HepG2 (cell line): ENCODE measurements around the gene GBA2. TPM values are rescaled to one million over a fixed set of nuclear protein-coding genes. Genes with fewer than 3 reads are reported as not detected.

Experiments
- ATAC-seq: fragments of 200-7000 bp; cut with Tn5 transposase; 3 replicates; pipeline ENCODE4 v1.9.1; 2020; ENCODE audit warnings: mild to moderate bottlenecking, moderate library complexity
- BruUV-seq: library from RNA; stranded (reverse); fragments of 400-500 nt; replicated peaks from 2 replicates; lab custom pipeline; 2021; lab: Mats Ljungman, UMichigan
- CTCF ChIA-PET: fragments of 300-600 bp; formaldehyde crosslinking; extraction: SDS; loops from one replicate; lab custom pipeline; 2021; ENCODE audit warnings: low total read pairs, inconsistent platforms, low intra/inter-chr PET ratio; lab: Yijun Ruan, JAX
- POLR2A ChIA-PET: fragments of 350-600 bp; sonication (Branson Sonifier 250); formaldehyde crosslinking; loops from one replicate; lab custom pipeline; 2020; ENCODE audit warnings: antibody characterized with exemption, inconsistent platforms; lab: Yijun Ruan, JAX
- DNase-seq: peaks from one replicate; pipeline ENCODE4 v3.0.0-alpha.2; 2015; ENCODE audit warnings: low spot score
- FAIRE-seq: peaks from 3 replicates; lab custom pipeline; 2011; peaks lifted over from hg19 to GRCh38; lab: Jason Lieb, UNC
- H2AFZ ChIP-seq: one replicate; pipeline ENCODE4 v1.6.1; 2011; ENCODE audit warnings: low read length, inconsistent platforms
- H3K27ac ChIP-seq: fragments of 300-600 bp; 3 replicates; pipeline ENCODE4 v1.8.0; 2011; ENCODE audit warnings: mixed run types, mild to moderate bottlenecking, mixed read lengths, low read length, inconsistent platforms; ENCODE audit not compliant: insufficient read depth; ENCODE audit errors: extremely low read length
- H3K27me3 ChIP-seq, 2 experiments: fragments of 200-600 bp in 1 of 2; 2 replicates in 1 of 2; 3 replicates in 1 of 2; pipeline versions ENCODE4 v1.6.0 to v1.8.0; 2011; ENCODE audit warnings: low read length in 2 of 2, mild to moderate bottlenecking in 2 of 2, moderate library complexity in 2 of 2, inconsistent platforms in 1 of 2; ENCODE audit not compliant: insufficient read depth in 2 of 2, control insufficient read depth in 1 of 2
- H3K36me3 ChIP-seq, 2 experiments: fragments of 200-600 bp in 1 of 2; replicated peaks in 1 of 2; 2 replicates in 1 of 2; 3 replicates in 1 of 2; pipeline versions ENCODE4 v1.5.1 to v1.8.0; 2011; ENCODE audit warnings: low read length in 2 of 2, inconsistent platforms in 1 of 2; ENCODE audit not compliant: insufficient read depth in 2 of 2, control insufficient read depth in 1 of 2
- H3K4me1 ChIP-seq: 2 replicates; pipeline ENCODE4 v1.5.1; 2012; ENCODE audit warnings: low read length, inconsistent platforms; ENCODE audit not compliant: insufficient read depth
- H3K4me2 ChIP-seq: 2 replicates; pipeline ENCODE4 v1.6.0; 2011; ENCODE audit warnings: low read depth, low read length, inconsistent platforms
- H3K4me3 ChIP-seq, 3 experiments: fragments of 200-600 bp in 1 of 3; sonication (generic), shearing (Covaris generic) in 1 of 3; replicated peaks in 1 of 3; 2 replicates each; pipeline ENCODE4 v1.5.1; 2011 to 2016; ENCODE audit warnings: low read length in 3 of 3, inconsistent platforms in 2 of 3, low read depth in 2 of 3, mild to moderate bottlenecking in 2 of 3, control low read depth in 1 of 3, mixed read lengths in 1 of 3; ENCODE audit not compliant: insufficient read depth in 1 of 3
- H3K79me2 ChIP-seq: one replicate; pipeline ENCODE4 v1.6.1; 2011; ENCODE audit warnings: low read length, inconsistent platforms; ENCODE audit not compliant: insufficient read depth
- H3K9ac ChIP-seq: 2 replicates; pipeline ENCODE4 v1.6.0; 2011; ENCODE audit warnings: mild to moderate bottlenecking, low read depth, low read length, inconsistent platforms; ENCODE audit not compliant: insufficient read depth
- H3K9me3 ChIP-seq: 2 replicates; pipeline ENCODE4 v1.5.1; 2012; ENCODE audit warnings: mild to moderate bottlenecking, low read length
- H4K20me1 ChIP-seq: 2 replicates; pipeline ENCODE4 v1.6.0; 2011; ENCODE audit warnings: inconsistent platforms, mild to moderate bottlenecking, low read length, moderate library complexity; ENCODE audit not compliant: insufficient read depth
- JUNB ChIP-seq: sonication (generic); formaldehyde crosslinking; IDR thresholded peaks from 2 replicates; pipeline ENCODE4 v1.8.0; 2022; ENCODE audit warnings: missing genetic modification reagents, mild to moderate bottlenecking, borderline replicate concordance
- NFE2L2 ChIP-seq: fragments of 150-350 bp; IDR thresholded peaks from 2 replicates; pipeline ENCODE4 v1.6.1; 2014; ENCODE audit warnings: low read length
- POLR2A ChIP-seq, 2 experiments: IDR thresholded peaks; 2 replicates each; pipeline ENCODE4 v1.6.1; 2011; ENCODE audit warnings: low read depth in 2 of 2, low read length in 2 of 2, mild to moderate bottlenecking in 1 of 2, moderate library complexity in 1 of 2; ENCODE audit not compliant: insufficient read depth in 1 of 2
- RBFOX2 ChIP-seq: fragments of 200-400 bp; formaldehyde crosslinking; IDR thresholded peaks from 2 replicates; pipeline ENCODE4 v1.6.1; 2017; ENCODE audit warnings: low read depth, mild to moderate bottlenecking, low read length
- RBM22 ChIP-seq: fragments of 200-400 bp; formaldehyde crosslinking; optimal IDR thresholded peaks from 2 replicates; pipeline ENCODE3; 2017; ENCODE audit warnings: mild to moderate bottlenecking, low read length, moderate library complexity
- RFX5 ChIP-seq: IDR thresholded peaks from 2 replicates; pipeline ENCODE4 v1.6.1; 2011; ENCODE audit warnings: low read depth, low read length, improper control_type of control experiment
- SOX6 ChIP-seq, 2 experiments: fragments of 450-650 bp in 1 of 2; sonication (generic) in 1 of 2; formaldehyde crosslinking in 1 of 2; IDR thresholded peaks; 2 replicates each; pipeline versions ENCODE4 v1.4.0 to v1.6.1; 2017 to 2020; ENCODE audit warnings: antibody characterized with exemption in 1 of 2, mild to moderate bottlenecking in 1 of 2, missing genetic modification reagents in 1 of 2
- ZFP1 ChIP-seq: IDR thresholded peaks from 2 replicates; pipeline ENCODE4 v1.6.1; 2016
- ZNF335 ChIP-seq: sonication (generic); formaldehyde crosslinking; IDR thresholded peaks from 2 replicates; pipeline ENCODE4 v1.4.0; 2020; ENCODE audit warnings: missing genetic modification reagents
- ZNF460 ChIP-seq: sonication (generic); formaldehyde crosslinking; IDR thresholded peaks from 2 replicates; pipeline ENCODE4 v1.5.1; 2020; ENCODE audit warnings: missing genetic modification reagents, mild to moderate bottlenecking, borderline replicate concordance
- ZNF770 ChIP-seq: sonication (generic); formaldehyde crosslinking; IDR thresholded peaks from 2 replicates; pipeline ENCODE4 v1.5.0; 2020; ENCODE audit warnings: mild to moderate bottlenecking, missing genetic modification reagents
- WGBS: methylation state at CpG from one replicate; pipeline ENCODE4 v1.1.6; 2017; ENCODE audit warnings: low lambda C conversion rate; 5-methylcytosine and 5-hydroxymethylcytosine counted together
- in situ Hi-C: cut with HindIII; loops from 2 replicates; pipeline ENCODE4 v1.10.0; 2017; ENCODE audit warnings: low pct_unique_long_range_greater_than_20kb; ENCODE audit not compliant: extremely low pct_ligation_motif_present
- intact Hi-C: fragments of 100-400 bp; cut with micrococcal nuclease; formaldehyde crosslinking; loops from one replicate; pipeline ENCODE4 v1.10.0; 2022; ENCODE audit not compliant: unreplicated experiment
- polyA plus RNA-seq, 8 experiments: library from polyadenylated mRNA; depleted of rRNA in 3 of 8; stranded (reverse) in 7 of 8; unstranded in 1 of 8; fragments of >200 nt; fragmentation: Illumina TruSeq in 4 of 8; extraction: Trizol in 4 of 8; gene quantifications; 2 replicates each; pipeline versions ENCODE4 v1.2.1 to v1.2.3, GENCODE V29; 2011 to 2016; ENCODE audit warnings: low read depth in 4 of 8, missing spikeins in 1 of 8, mixed read lengths in 1 of 8; ENCODE audit not compliant: insufficient read depth in 1 of 8
- total RNA-seq, 5 experiments: library from RNA; depleted of rRNA; stranded (reverse); fragments of >200 nt; fragmentation: Illumina TruSeq; extraction: Trizol; gene quantifications; 2 replicates each; pipeline ENCODE4 v1.2.3, GENCODE V29; 2016; ENCODE audit warnings: low read depth in 1 of 5
- TF ChIP-seq, protein P1 (sequence below): sonication (generic); formaldehyde crosslinking; IDR thresholded peaks from 2 replicates; pipeline ENCODE4 v1.8.1; 2023; ENCODE audit warnings: missing genetic modification reagents, inconsistent platforms, borderline replicate concordance

Gene GBA2
- total and polyA plus RNA-seq, 2 of the 13 experiments (the other 11 are each of a cell fraction or from before 2014, with no cell fraction given), result 37.5 to 86.1 TPM

DNA sequence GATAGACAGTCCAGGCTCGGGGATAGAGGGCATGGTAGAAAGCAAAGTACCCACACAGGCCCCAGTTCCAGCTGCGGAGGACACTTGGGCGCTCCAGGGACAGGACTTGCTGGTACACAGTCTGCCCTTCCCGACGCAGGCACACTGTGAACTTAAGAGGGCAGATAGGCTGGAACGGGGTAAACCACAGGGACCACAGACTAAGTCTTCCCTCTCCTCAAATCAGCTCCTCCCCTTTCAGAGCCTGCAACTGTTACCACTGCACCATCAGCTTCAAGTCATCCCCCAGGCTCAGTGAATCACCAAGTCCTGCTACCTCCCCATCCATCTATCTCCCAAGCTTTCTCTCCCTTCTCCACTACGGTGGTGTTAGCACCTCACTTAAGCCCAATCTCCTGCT, 7.3 kb downstream of the GBA2 start:
- 94% methylated on average over 7 of the region's 7 CpGs for WGBS
- Histone ChIP-seq H3K27me3 (no peaks in the 10 kb centered on the region), H3K9me3 (no peaks in the 10 kb centered on the region), H3K4me1 (peaks cover 23% of the 10 kb centered on the region), H3K4me2 (no peak overlapping the region), H3K36me3 (peaks cover 48 to 79% of the 10 kb centered on the region in 2 experiments), H4K20me1 (peaks cover 19% of the 10 kb centered on the region), H3K9ac (no peak overlapping the region), H2AFZ (no peak overlapping the region), H3K79me2 (peaks cover 33% of the 10 kb centered on the region), H3K4me3 (no peak overlapping the region), H3K27ac (no peak overlapping the region)
- CTCF ChIA-PET, result no interaction called here
- no TSS peak for BruUV-seq
- DNase-seq, result no peak
- no peak for FAIRE-seq
- in situ Hi-C loops, result no loop called here
- no peak for ATAC-seq
- intact Hi-C loops, result no loop called here
- TF ChIP-seq RBFOX2 (peak; percentile 49; the same call in 1 of the 2 replicates), ZNF335 (CRISPR knock-in tag) (no peak)
- POLR2A ChIA-PET, result interaction anchor here (2.5 kb wide), 1 partner anchor 10 kb away, joined by 11 read pairs; the partner anchor contains the start of genes CREB3 and TLN1

DNA sequence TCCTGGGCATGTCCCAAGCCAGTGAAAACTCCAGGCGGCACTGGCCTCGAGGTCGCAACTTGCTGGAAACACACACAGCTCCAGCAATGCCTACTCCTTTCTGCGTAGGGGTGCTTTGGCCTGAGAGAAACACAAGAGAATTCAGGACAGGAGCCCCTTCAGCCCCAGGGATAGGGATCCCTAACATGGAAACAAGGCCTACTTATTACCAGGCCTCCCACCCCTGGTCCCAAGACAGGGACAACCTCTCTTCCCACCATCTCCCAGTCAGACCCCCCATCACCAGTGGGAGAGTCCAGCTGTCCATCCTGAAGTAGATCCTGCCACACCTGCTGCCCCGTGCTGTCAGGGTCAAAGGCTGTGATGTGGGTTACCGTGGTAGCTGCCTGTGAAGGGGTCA, 8.8 kb downstream of the GBA2 start:
- H3K27me3 ChIP-seq, result no peaks in the 10 kb centered on the region
- H3K4me2 ChIP-seq, result no peak overlapping the region
- intact Hi-C loops (no loop called here), in situ Hi-C loops (no loop called here)
- H3K27ac ChIP-seq, result no peak overlapping the region
- BruUV-seq, result no TSS peak
- no peak for TF ChIP-seq JUNB
- TF ChIP-seq POLR2A (IDR thresholded peaks at IDR 0.05; ENCODE audit: insufficient read depth in 1 of 2, low read depth in 2 of 2, low read length in 2 of 2), result no peak; a peak in 1 of 4 replicates
- no peak for TF ChIP-seq RFX5
- peak; percentile 14 for TF ChIP-seq RBM22
- TF ChIP-seq RBFOX2, result peak; percentile 39; the same call in 1 of the 2 replicates
- TF ChIP-seq ZNF460 (CRISPR knock-in tag), result no peak
- no peak for TF ChIP-seq NFE2L2
- no peak for TF ChIP-seq ZNF770 (CRISPR knock-in tag)
- TF ChIP-seq, protein P1, sequence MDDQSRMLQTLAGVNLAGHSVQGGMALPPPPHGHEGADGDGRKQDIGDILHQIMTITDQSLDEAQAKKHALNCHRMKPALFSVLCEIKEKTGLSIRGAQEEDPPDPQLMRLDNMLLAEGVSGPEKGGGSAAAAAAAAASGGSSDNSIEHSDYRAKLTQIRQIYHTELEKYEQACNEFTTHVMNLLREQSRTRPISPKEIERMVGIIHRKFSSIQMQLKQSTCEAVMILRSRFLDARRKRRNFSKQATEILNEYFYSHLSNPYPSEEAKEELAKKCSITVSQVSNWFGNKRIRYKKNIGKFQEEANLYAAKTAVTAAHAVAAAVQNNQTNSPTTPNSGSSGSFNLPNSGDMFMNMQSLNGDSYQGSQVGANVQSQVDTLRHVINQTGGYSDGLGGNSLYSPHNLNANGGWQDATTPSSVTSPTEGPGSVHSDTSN, result no peak
- TF ChIP-seq SOX6 (IDR thresholded peaks at IDR 0.05), result no peak
- no peak for TF ChIP-seq SOX6 (CRISPR knock-in tag; IDR thresholded peaks at IDR 0.05)
- TF ChIP-seq ZFP1 (CRISPR knock-in tag), result no peak
- H3K36me3 ChIP-seq, result peaks cover 53 to 94% of the 10 kb centered on the region in 2 experiments
- H3K9me3 ChIP-seq, result no peaks in the 10 kb centered on the region
- peaks cover 7% of the 10 kb centered on the region for H4K20me1 ChIP-seq
- no peak overlapping the region for H3K4me3 ChIP-seq
- no peak overlapping the region for H3K9ac ChIP-seq
- FAIRE-seq (no peak), ATAC-seq (no peak), DNase-seq (no peak)
- H3K79me2 ChIP-seq, result peaks cover 18% of the 10 kb centered on the region
- ChIA-PET CTCF (no interaction called here), POLR2A (interaction anchor here (1.3 to 2.5 kb wide), 2 partner anchors 8 kb away, joined by 6 to 11 read pairs; partner anchors contain the start of genes CREB3, GBA2, RGP1 and TLN1)
- no peak overlapping the region for H2AFZ ChIP-seq
- 71% methylated on average over 2 of the region's 6 CpGs for WGBS
- peaks cover 11% of the 10 kb centered on the region for H3K4me1 ChIP-seq
